ENCODE results near the gene SLC25A43.
"Not testable (repeated sequence)": the region's sequence is repeated elsewhere in the genome, so short reads cannot be mapped to it uniquely, and the experiment has no call there.

The SLC25A43 gene

DNA sequence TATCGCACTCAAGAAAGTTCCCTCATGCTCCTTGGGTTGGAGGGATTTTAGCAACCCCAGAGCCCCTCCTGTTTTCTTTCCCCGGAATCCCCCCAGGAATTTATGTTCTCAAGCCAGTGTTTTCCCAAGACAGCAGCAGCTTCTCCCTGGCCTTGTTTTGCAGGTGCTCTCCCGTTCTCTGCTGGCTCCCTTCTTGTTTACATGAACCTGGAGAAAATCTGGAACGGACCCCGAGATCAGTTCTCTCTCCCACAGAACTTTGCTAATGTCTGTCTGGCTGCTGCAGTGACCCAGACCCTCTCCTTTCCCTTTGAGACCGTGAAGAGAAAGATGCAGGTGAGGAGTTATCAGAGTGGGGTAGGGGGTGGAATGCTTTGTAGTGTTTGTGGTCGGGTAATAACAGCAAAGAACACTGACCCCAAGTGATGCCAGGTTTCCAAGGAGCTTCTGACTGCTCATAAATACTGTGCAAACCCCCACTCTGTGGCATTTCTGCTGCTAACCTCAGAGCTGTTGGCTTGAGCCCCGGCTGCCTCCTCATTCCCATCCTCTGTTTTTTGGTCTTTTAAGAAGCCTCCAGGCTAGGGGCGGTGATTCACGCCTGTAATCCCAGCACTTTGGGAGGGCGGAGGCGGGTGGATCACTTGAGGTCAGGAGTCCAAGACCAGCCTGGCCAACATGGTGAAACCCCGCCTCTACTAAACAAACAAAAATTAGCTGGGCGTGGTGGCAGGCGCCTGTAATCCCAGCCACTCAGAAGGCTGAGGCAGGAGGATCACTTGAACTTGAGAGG is 11.1 kb downstream of the SLC25A43 start:
- peak; percentile 58 for DNase-seq

DNA sequence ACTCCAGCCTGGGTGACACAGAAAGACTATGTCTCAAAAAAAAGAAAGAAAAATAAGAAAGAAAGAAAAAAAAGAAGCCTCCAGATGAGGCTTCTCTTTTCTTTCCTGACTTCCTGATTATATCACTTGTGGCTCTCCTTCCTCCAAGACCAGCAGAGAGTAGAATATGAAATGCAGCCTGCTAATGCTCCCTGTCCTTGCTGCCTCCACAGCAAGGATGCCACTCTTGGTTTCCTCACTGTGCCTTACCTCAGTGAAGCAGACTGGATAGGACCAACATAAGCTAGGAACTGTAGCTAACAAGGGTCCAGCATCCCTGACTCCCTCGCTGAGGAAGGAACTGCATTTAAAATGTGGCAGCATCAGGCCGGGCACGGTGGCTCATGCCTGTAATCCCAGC is 11.7 kb downstream of the SLC25A43 start:
- peak; percentile 58 for DNase-seq

GRCh38 chrX:119411959-119412358 is 12.8 kb downstream of the SLC25A43 start:
- DNase-seq: no peak

- no peak for DNase-seq
Measured at GRCh38 chrX:119417376-119417775, 18.2 kb downstream of the SLC25A43 start.

DNA sequence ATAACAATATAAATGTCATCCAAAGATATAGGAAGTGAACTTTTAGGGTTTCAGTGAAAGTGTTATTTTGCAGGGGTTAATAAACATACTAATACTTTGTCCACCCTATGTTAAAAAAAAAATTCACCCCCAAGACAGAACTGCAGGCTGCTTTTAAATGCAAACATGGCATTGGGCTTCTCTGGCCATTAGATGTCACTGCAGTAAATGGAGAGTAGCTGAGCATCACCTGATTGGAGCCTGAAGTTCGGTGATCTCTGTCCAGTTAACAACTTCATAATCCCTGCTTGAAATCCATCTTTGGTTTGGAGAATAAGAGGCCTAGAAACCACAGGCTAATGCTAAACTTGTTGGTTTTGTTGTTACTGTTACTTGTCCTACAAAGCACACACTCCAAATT is 18.7 kb downstream of the SLC25A43 start:
- DNase-seq: peak; percentile 31

DNA sequence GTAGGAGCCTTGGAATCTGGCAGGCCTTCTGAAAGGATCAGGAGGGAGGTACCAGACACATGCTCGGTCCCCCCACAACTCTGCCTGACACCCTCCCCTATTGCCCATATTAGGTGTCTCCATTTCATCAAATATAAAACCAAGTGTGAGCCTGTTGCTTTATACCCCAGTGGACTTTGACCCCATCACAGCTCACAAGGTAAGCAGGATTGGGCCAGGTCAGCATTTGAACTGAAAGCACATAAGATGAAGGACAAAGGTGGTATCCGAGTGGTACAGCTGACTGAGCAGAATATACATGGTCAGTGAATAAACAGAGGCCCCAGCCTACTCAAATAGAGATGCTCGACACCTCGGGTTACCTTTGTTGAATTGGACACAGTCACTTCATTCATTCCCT is 20.0 kb downstream of the SLC25A43 start:
- no peak for DNase-seq

DNA sequence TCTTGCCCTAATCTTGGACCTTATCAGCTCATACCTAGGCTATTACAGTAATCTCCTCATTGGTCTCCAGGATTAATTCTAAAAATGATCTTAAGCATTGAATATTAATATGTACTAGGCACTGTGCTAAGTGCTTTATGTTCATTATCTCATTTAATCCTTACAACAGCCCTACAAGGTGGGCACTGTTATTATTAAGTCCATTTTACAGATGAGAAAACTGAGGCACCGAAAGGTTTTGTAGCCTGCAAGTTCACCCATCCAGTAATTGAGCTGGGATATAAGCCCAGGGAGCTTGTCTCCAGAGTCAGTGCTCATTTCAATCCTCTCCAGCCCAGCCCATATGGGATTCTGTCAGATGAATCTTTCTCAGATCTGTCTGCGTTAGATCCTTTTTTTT is 20.8 kb downstream of the SLC25A43 start:
- no peak for DNase-seq

DNA sequence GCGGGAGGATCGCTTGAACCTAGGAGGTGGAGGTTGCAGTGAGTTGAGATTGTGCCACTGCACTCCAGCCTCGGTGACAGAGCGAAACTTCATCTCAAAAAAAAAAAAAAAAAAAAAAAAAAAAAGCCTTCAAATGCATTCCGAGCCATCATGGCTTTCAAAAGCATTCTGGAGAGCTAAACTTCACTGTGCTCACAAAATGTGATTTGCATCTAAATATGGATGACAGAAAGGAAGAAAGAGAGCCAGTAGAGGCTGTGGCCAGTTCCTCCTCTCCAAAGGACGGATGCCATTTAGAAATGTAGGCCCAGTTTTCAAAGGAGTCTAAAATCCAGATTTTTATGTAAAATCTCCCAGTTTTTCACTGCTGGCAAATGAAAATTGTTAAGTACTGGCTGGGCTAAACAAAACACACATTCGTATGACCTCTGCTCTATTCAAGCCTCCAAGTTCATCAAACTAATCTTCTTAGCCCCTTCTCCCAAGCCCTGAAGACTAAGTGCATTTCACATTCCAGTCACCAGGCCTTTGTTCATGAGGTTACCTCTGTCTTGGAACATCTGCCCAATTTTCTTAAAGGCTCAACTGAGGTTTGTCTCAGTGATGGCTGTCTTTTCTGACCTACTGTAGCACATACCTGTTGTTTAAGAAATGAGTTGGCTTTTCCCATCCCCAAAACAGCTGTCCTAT is 22.0 kb downstream of the SLC25A43 start:
- no peak for DNase-seq

GRCh38 chrX:119423631-119424030 is 24.5 kb downstream of the SLC25A43 start:
- no peak for DNase-seq

DNA sequence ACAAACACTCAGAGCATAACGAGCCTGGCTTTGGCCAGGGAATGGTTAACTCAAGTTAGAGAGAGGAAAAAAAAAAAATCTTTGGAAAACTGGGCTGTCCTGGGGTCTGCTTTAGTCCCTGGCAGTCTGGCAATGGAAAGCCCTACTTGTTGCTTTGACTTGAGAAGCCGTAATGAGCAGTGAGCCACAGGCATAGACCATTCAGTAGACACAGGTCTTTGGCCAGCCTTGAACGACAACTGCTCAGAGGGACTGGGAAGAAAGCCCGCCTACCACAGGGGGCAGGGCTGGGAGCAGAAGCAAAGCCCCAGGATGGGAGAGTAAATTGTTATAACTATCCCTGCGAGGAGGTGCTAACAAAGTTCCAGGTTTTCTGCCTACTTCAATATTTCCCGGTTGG is 25.9 kb downstream of the SLC25A43 start:
- DNase-seq: no peak

- no peak for DNase-seq
Measured at GRCh38 chrX:119427024-119427794, 28.1 kb downstream of the SLC25A43 start.

DNA sequence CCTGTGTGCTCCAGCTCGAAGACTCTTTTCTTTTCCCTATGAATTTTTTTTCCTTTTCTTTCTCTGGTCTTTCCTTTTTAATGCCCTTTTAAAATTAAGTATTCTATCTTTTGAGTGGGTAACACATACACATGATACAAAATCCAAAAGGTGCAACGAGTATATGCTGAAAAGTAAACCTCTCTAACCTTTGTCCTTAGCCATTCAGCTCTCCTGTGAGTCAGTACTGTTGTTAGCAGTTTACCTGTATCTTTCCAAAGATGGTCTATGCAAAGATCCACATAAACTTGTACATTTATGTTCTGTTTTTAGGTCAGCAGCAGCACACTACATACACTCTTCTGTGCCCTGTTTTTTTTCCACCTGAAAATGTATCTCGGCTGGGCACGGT is 28.7 kb downstream of the SLC25A43 start:
- DNase-seq: no peak

DNA sequence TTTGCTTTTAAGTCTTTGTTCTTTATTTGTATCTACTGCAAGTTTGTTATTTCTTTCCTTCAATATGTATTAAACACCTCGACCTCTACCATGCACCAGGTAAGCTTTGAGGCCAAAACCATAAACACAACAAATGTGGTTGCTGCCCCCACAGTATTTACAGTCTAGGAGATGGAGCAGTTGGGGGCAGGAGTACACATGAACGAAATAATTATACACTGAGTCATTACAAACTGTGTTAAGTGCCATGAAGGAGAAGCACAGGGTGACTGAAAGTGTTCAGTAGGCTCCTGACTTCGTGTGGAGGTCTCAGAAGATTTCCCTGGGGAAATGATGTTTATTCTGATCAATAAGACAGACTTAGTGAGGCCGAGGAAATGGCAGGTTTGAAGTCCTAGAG is 30.3 kb downstream of the SLC25A43 start:
- DNase-seq: no peak

GRCh38 chrX:119441295-119441694 is 42.2 kb downstream of the SLC25A43 start:
- DNase-seq: not testable (repeated sequence)

DNA sequence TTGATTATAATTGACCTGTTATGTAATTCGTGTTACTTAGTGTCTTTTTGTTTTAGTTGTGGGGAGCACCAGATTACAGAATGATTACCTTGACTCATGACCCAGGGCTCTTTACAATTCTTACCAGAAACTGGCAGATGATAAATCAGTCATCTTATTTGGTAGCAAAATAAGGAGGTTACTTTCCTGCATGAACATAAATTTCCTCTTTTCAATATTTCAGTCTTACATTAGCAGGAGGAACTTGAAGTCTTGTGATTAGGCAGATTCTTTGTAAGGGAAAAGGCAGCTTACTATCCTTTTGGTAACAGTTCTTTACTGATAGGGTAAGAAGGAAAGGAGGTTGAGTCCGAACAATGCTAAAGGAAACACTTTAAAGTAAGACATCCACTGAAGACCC is 43.1 kb downstream of the SLC25A43 start:
- DNase-seq: no peak

- DNase-seq: no peak
Measured at GRCh38 chrX:119453202-119453601, 54.1 kb downstream of the SLC25A43 start.

DNA sequence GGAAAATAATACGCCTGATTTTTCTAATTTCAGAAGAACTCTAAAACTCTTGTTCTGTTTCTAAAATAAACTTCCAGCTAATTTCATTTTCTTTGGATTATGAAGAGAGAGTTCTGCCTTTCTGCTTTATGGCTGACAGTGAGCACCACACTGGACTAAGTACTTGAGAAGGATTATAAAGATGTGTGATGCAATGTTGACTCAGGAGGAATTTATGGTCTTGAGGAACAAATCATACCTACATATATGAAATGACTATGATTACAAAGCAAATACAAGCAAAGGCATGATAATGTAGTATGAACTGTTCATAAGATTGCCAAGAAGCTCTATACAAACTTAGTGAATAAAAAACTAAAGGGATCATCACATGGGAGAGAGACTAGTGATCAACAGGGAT is 56.1 kb downstream of the SLC25A43 start:
- DNase-seq: no peak

DNA sequence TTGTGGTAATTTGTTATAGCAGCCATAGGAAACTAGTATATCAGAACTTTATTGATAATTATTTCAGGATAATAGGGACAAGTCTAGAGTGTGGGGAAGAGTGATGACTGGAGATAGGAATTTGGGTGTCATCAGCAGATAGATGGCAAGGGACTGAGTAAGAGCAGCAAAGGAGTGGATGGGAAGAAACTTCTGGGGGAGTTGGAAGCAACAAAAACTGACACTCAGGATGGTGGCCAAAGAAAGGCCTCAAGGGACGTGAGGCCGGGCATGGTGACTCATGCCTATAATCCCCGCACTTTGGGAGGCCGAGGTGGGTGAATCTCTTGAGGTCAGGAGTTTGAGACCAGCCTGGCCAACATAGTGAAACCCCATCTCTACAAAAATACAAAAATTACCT is 60.0 kb downstream of the SLC25A43 start:
- no peak for DNase-seq

DNA sequence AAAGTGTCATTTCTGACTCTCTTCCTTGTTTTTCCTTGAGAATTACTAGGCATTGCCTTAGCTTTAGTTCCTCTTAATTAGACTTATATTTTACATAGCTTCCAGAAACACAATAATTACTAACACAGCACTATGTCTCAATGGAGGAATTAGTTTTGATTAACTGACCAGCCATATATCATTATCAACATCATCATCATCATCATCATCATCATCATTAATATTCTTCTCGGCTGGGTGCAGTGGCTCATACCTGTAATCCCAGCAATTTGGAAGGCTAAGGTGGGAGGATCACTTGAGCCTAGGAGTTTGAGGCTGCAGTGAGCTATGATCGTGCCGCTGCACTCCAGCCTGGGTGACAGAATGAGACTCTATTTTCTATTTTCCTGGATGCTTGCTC is 66.4 kb downstream of the SLC25A43 start:
- DNase-seq: no peak

DNA sequence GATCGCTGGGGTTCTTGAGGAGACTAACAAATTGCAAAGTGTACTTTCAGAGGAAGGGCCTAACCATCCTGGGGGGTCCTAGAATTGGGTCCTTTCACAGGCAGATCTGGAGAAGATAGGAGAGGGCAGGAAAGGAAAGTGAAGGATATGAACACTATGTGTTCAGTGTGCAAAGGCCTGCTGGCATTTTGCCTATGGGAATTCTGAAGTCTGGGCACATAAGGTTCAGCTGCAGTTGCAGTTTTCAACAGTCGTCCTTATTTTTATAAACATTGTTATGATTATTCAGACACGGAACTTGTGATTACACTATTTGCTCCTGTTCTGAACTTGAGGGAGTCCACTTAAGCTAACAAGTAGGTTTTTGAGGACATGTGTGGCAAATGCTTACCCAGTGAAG is 67.8 kb downstream of the SLC25A43 start:
- DNase-seq: no peak

DNA sequence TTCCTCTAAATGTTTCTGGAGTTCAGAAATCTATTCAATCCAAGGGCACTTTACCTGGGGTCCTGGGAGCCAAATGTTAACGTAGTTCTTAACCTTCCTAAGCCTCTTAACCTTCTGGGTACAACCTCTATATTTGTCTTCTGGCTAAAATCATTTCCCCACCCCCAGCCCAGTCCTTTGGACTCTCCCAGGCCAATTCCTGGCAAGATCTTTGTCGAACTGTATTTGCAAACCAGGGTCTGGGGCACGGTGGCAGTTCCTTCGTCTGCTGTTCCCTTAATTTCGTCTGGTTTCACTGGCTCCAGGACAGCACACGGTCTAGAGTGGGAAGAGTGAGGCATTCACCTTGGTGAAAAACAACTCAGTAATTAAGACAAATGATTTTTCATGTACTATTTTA is 68.3 kb downstream of the SLC25A43 start:
- no peak for DNase-seq

DNA sequence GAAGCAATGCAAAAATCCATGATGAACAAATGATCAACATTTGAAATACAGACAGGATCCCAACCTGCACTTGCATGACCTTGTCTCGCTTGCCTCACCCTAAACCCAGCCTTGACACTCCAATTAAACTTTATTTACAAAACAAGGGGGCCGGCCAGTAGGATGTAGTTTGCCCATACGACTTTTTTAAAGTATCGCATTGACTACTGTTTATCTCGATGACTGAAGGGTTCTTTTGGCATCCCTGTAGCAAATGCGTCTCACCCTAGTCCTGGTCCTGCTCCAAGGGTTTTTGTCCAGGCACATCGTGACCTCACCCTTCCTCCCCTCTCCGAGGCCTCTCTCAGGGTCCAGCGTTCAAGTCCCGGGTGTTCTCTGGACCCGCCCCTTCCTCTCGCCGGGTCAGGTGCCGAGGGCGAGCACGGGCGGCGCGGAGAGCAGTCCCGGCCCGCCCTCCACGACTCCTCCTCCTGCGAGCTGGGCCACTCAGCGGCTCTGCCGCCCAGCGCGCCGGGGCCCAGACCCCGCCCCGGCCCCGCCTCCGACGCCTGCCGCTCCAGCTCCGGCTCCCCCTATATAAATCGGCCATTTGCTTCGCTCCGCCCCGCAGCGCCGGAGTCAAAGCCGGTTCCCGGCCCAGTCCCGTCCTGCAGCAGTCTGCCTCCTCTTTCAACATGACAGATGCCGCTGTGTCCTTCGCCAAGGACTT is 68.9 kb downstream of the SLC25A43 start, which contains the start of gene SLC25A5:
SLC25A5 (plus strand) TSS at position 603 of the 709 bp plus-strand sequence; CDS start at position 675, 72 bp downstream.
- peak; percentile 94 for DNase-seq
